GM10266 (cell line): ENCODE measurements around the gene PRR14.
"Not testable (repeated sequence)": the region's sequence is repeated elsewhere in the genome, so short reads cannot be mapped to it uniquely, and the experiment has no call there.

ENCODE experiments used
- DNase-seq: peaks from one replicate; pipeline ENCODE4 v3.0.0; 2012; ENCODE audit errors: extremely low spot score
- CTCF ChIP-seq: IDR thresholded peaks from 2 replicates; pipeline ENCODE4 v1.5.1; 2012; ENCODE audit warnings: mild to moderate bottlenecking, low read depth; ENCODE audit not compliant: control insufficient read depth, insufficient read depth; ENCODE audit errors: missing control alignments

The PRR14 gene

DNA sequence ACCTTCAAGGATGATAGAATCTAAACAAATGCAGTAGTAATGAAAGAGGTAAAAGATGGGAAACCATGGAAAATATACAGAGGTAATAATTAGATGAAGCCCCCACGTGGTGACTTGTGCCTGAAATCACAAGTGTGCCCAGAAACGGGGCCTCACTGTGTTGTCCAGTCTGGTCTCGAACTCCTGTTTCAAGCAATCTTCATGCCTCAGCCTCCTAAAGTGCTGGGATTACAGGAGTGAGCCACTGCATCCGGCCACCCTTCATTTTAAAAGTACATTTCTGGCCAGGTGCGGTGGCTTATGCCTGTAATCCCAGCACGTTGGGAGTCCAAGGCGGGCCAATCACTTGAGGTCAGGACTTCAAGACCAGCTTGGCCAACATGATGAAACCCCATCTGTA lies 14.2 kb upstream of the PRR14 start:
- no peak for TF ChIP-seq CTCF
- DNase-seq, result no peak

- DNase-seq, result not testable (repeated sequence)
Measured at GRCh38 chr16:30637139-30637538, 13.6 kb upstream of the PRR14 start.

DNA sequence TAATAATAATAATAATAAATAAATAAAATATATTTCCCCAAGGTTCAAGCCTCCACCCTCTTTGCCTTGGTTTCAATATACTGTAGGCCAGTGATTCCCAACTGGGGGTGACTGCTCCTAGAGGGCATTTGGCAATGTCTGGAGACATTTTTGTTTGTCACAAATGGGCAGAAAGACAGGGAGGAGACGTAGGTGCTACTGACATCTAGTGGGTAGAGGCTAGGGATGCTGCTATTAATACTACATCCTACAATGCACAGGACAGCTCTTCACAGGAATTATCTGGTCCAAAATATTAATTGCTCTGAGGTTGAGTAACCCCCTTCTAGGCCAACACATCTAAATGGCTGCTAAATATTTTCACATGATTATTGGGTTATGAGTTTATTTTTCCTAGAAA lies 12.8 kb upstream of the PRR14 start:
- no peak for DNase-seq
- TF ChIP-seq CTCF, result peak; percentile 60

- TF ChIP-seq CTCF, result no peak
- DNase-seq, result no peak
Measured at GRCh38 chr16:30641378-30641982, 9.3 kb upstream of the PRR14 start.

GRCh38 chr16:30644334-30644830 lies 6.4 kb upstream of the PRR14 start:
- DNase-seq, result no peak
- no peak for TF ChIP-seq CTCF

- no peak for DNase-seq
- no peak for TF ChIP-seq CTCF
Measured at GRCh38 chr16:30645727-30646126, 5.0 kb upstream of the PRR14 start.

DNA sequence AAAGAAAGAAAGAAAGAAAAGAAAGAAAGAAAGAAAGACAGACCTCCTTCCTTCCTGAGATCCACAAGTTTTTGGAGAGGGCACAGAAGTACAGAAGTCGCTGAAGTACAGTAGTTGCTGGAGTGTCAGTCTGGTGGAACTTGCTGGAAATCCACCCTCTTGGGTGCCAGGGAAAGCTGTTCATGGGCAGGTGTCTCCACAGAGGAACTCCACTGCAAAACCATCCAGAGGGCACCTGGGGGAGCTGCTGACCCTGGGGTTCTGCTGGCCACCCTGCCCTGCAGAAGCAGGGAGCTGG lies 3.5 kb upstream of the PRR14 start:
- no peak for TF ChIP-seq CTCF
- no peak for DNase-seq
